Upper lobe of left lung (tissue), 6 donors: Measurements from ENCODE around the gene TTLL10. TPM values are rescaled to one million over a fixed set of nuclear protein-coding genes. Genes with fewer than 3 reads are reported as not detected.

Experiments
- ATAC-seq, 2 donors: fragments of 200-7000 bp; cut with Tn5 transposase; one replicate each; pipeline ENCODE4 v1.9.1; 2022; ENCODE audit warnings: mild to moderate bottlenecking in 2 of 2, moderate library complexity in 2 of 2; ENCODE audit not compliant: low FRiP score in 2 of 2
- DNase-seq, 2 donors: peaks; one replicate each; pipeline ENCODE4 v3.0.0-alpha.2; 2019 to 2020
- H3K27ac ChIP-seq, 4 donors: fragments of 200-600 bp; sonication (generic); one replicate each; pipeline ENCODE4 v1.5.1; 2016 to 2019
- H3K27me3 ChIP-seq, 4 donors: fragments of 200-600 bp; sonication (generic); one replicate each; pipeline ENCODE4 v1.5.1; 2017 to 2019
- H3K36me3 ChIP-seq, 4 donors: fragments of 200-600 bp; sonication (generic); one replicate each; pipeline ENCODE4 v1.5.1; 2016 to 2019
- H3K4me1 ChIP-seq, 4 donors: fragments of 200-600 bp; sonication (generic); one replicate each; pipeline ENCODE4 v1.5.1; 2018 to 2019
- H3K4me3 ChIP-seq, 4 donors: fragments of 200-600 bp; sonication (generic); one replicate each; pipeline ENCODE4 v1.5.1; 2017 to 2019; ENCODE audit warnings: mild to moderate bottlenecking in 2 of 4, moderate library complexity in 1 of 4
- H3K9me3 ChIP-seq, 4 donors: fragments of 200-600 bp; sonication (generic); one replicate each; pipeline ENCODE4 v1.5.1; 2018 to 2019
- CTCF ChIP-seq, 6 experiments: fragments of 450-650 bp in 4 of 6; fragments of 200-600 bp in 2 of 6; sonication (generic) in 2 of 6; IDR thresholded peaks; one replicate each; pipeline ENCODE4 v1.5.1; 2016 to 2019; ENCODE audit warnings: antibody characterized with exemption in 6 of 6
- EP300 ChIP-seq, 4 donors: sonication (generic); formaldehyde crosslinking; IDR thresholded peaks; one replicate each; pipeline ENCODE4 v1.5.1; 2017; ENCODE audit warnings: antibody characterized with exemption in 4 of 4, control low read depth in 2 of 4
- POLR2A ChIP-seq, 4 donors: fragments of 450-650 bp; IDR thresholded peaks; one replicate each; pipeline ENCODE4 v1.5.1; 2016 to 2017; ENCODE audit warnings: antibody characterized with exemption in 4 of 4, mild to moderate bottlenecking in 2 of 4
- POLR2AphosphoS5 ChIP-seq, 2 donors: sonication (generic); formaldehyde crosslinking; IDR thresholded peaks; one replicate each; pipeline ENCODE4 v1.5.1; 2017; ENCODE audit warnings: antibody characterized with exemption in 2 of 2
- WGBS, 2 donors: methylation state at CpG; one replicate each; pipeline ENCODE4 v1.1.5; 2017 to 2018; 5-methylcytosine and 5-hydroxymethylcytosine counted together
- total RNA-seq, 6 donors: library from RNA; depleted of rRNA in 4 of 6; stranded (reverse); fragments of >200 nt in 4 of 6; gene quantifications; one replicate each; pipeline versions ENCODE4 v1.1.0 to v1.2.1, GENCODE V29; 2016 to 2021
- donor health status: DM: no; HTN: no; CAD: no; lungs with moderate emphysema.
- donor health status: DM: no; HTN: yes; CAD: no; lungs with severe emphysema.

TTLL10 gene
- total RNA-seq, 6 donors from 2014 or later, result 0.86 to 14.5 (median 5.8) TPM

- Histone ChIP-seq H3K27me3 (no peaks in the 10 kb centered on the region), H3K4me3 (peak overlapping the region in 2 of 4 donors; percentile 32 to 33), H3K9me3 (no peaks in the 10 kb centered on the region), H3K36me3 (no peaks in the 10 kb centered on the region), H3K4me1 (peaks cover 0 to 29% (median 18%) of the 10 kb centered on the region in 4 donors), H3K27ac (peak overlapping the region in 2 of 4 donors; percentile 23 to 30)
- DNase-seq, result peak in 1 of 2 donors; percentile 79
- WGBS, 2 donors, result 82 to 85% methylated on average over 13 to 35 of the region's 45 CpGs
- no peak for ATAC-seq
- TF ChIP-seq POLR2AphosphoS5 (IDR thresholded peaks at IDR 0.05), result no peak
- TF ChIP-seq EP300 (IDR thresholded peaks at IDR 0.05), result no peak
- no peak for TF ChIP-seq POLR2A (IDR thresholded peaks at IDR 0.05)
- no peak for TF ChIP-seq CTCF (IDR thresholded peaks at IDR 0.05)
These were observed 45.9 kb upstream of the TTLL10 start for GRCh38 chr1:1127551-1128451.

- WGBS, 2 donors, result 72 to 81% methylated on average over 6 to 29 of the region's 32 CpGs
- no peaks in the 10 kb centered on the region for H3K9me3 ChIP-seq
- peak overlapping the region in 3 of 4 donors; percentile 6 to 30 (median 23) for H3K27ac ChIP-seq
- peaks cover 5 to 35% (median 26%) of the 10 kb centered on the region in 4 donors for H3K4me1 ChIP-seq
- TF ChIP-seq EP300 (IDR thresholded peaks at IDR 0.05) (no peak), POLR2AphosphoS5 (IDR thresholded peaks at IDR 0.05) (no peak), CTCF (IDR thresholded peaks at IDR 0.05) (no peak)
- no peaks in the 10 kb centered on the region for H3K36me3 ChIP-seq
- ATAC-seq, result no peak
- peak overlapping the region in 2 of 4 donors; percentile 32 to 33 for H3K4me3 ChIP-seq
- DNase-seq, result peak in 1 of 2 donors; percentile 79
- no peaks in the 10 kb centered on the region for H3K27me3 ChIP-seq
These were observed 45.1 kb upstream of the TTLL10 start for GRCh38 chr1:1128454-1129139.

- DNase-seq, result peak in 1 of 2 donors; percentile 59
- TF ChIP-seq EP300 (IDR thresholded peaks at IDR 0.05) (no peak), POLR2AphosphoS5 (IDR thresholded peaks at IDR 0.05) (no peak), POLR2A (IDR thresholded peaks at IDR 0.05) (no peak), CTCF (IDR thresholded peaks at IDR 0.05) (no peak)
- Histone ChIP-seq H3K27me3 (no peaks in the 10 kb centered on the region), H3K9me3 (no peaks in the 10 kb centered on the region), H3K4me3 (no peak overlapping the region), H3K27ac (no peak overlapping the region), H3K4me1 (peaks cover 5 to 35% (median 23%) of the 10 kb centered on the region in 4 donors), H3K36me3 (no peaks in the 10 kb centered on the region)
- ATAC-seq, result no peak
- 80 to 81% methylated on average over 18 to 19 of the region's 19 CpGs for WGBS, 2 donors
These were observed 44.3 kb upstream of the TTLL10 start for GRCh38 chr1:1129381-1129821.

GRCh38 chr1:1130206-1131120, 43.2 kb upstream of the TTLL10 start:
- DNase-seq, result peak; percentile 46 to 82
- 74 to 78% methylated on average over 37 to 43 of the region's 43 CpGs for WGBS, 2 donors

More at GRCh38 chr1:1130206-1131120, 43.2 kb upstream of the TTLL10 start:
- TF ChIP-seq POLR2A (IDR thresholded peaks at IDR 0.05) (no peak), POLR2AphosphoS5 (IDR thresholded peaks at IDR 0.05) (no peak), CTCF (IDR thresholded peaks at IDR 0.05) (no peak), EP300 (IDR thresholded peaks at IDR 0.05) (no peak)
- Histone ChIP-seq H3K27ac (peak overlapping the region in 1 of 4 donors; percentile 15), H3K4me1 (peaks cover 5 to 25% (median 15%) of the 10 kb centered on the region in 4 donors), H3K36me3 (no peaks in the 10 kb centered on the region), H3K9me3 (no peaks in the 10 kb centered on the region), H3K4me3 (no peak overlapping the region), H3K27me3 (no peaks in the 10 kb centered on the region)
- no peak for ATAC-seq
